ENCODE data around the gene DEFB127.

The DEFB127 gene

GRCh38 chr20:152131-152530, 5.1 kb upstream of the DEFB127 start:
- in situ Hi-C loops (cut with HindIII; ENCODE audit: low sequenced_read_pairs), result no loop called here
- TF ChIP-seq CTCF (IDR thresholded peaks at IDR 0.05; ENCODE audit: low read depth, low read length), result no peak
- no peak for DNase-seq (ENCODE audit: low read depth, low spot score)
- no peak overlapping the region for H3K4me3 ChIP-seq (ENCODE audit: low read depth, low read length)

DNA sequence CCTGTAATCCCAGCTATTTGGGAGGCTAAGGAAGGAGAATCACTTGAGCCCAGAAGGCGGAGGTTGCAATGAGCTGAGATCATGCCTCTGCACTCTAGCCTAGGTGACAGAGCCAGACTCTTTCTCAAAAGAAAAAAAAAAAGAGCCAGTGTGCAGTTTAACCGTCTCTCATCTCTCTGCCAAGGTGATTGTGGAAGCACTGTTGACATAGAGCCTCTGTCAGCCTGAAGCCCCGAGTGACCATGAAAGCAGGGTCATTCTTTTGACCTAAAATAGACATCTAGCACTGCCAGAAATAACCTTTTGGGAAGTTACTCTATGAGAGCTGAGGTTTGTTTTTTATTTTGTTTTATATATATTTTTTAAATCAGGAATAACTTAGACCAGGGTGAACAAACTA, 7.4 kb downstream of the DEFB127 start:
- no peak for TF ChIP-seq CTCF (IDR thresholded peaks at IDR 0.05; ENCODE audit: low read depth, low read length)
- H3K4me3 ChIP-seq (ENCODE audit: low read depth, low read length), result no peak overlapping the region

GRCh38 chr20:168876-169275, 11.6 kb downstream of the DEFB127 start:
- DNase-seq (ENCODE audit: low read depth, low spot score), result no peak
- no peak for TF ChIP-seq CTCF (IDR thresholded peaks at IDR 0.05; ENCODE audit: low read depth, low read length)
- no peak overlapping the region for H3K4me3 ChIP-seq (ENCODE audit: low read depth, low read length)
- in situ Hi-C loops (cut with HindIII; ENCODE audit: low sequenced_read_pairs), result no loop called here

More for the DNA sequence above, 7.4 kb downstream of the DEFB127 start:
- no peak for DNase-seq (ENCODE audit: low read depth, low spot score)
- in situ Hi-C loops (cut with HindIII; ENCODE audit: low sequenced_read_pairs), result no loop called here

DNA sequence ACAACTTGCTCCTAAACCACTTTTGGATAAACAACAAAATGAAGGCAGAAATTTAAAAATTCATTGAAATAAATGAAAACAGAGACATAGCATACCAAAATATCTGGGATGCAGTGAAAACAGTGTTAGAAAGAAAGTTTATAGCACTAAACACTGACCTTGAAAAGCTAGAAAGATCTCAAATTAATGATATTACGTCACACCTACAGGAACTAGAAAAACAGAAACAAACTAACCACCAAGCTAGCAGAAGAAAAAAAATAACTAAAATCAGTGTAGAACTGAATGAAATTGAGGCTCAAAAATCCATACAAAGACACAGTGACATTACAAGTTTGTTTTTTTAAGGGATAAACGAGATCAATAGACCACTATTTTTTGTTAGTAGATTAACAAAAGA, 27.0 kb downstream of the DEFB127 start:
- DNase-seq (ENCODE audit: low read depth, low spot score), result no peak
- in situ Hi-C loops (cut with HindIII; ENCODE audit: low sequenced_read_pairs), result no loop called here

DNA sequence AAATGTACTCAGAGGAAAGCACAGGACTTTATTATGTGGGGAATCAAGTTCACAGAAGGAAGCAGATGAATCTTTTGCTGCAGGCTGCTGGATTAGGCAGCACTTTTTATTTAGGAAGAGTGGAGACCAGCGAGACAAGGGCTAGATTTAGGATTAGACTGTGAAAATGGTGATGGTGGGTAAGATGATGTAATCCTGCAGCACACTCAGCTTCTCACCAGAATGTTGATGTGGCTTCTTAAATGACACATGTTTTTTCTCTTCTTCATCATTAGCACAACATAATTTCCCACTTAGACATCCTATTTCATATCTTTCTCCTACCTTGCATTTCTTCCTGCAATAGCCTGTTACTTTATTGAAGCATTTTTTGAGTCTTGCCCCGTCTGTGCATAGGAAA, 30.5 kb downstream of the DEFB127 start:
- in situ Hi-C loops (cut with HindIII; ENCODE audit: low sequenced_read_pairs), result no loop called here
- no peak for DNase-seq (ENCODE audit: low read depth, low spot score)
- no peak for TF ChIP-seq CTCF (IDR thresholded peaks at IDR 0.05; ENCODE audit: low read depth, low read length)
- no peak overlapping the region for H3K4me3 ChIP-seq (ENCODE audit: low read depth, low read length)

More for the DNA sequence above, 27.0 kb downstream of the DEFB127 start:
- H3K4me3 ChIP-seq (ENCODE audit: low read depth, low read length), result no peak overlapping the region
- no peak for TF ChIP-seq CTCF (IDR thresholded peaks at IDR 0.05; ENCODE audit: low read depth, low read length)

DNA sequence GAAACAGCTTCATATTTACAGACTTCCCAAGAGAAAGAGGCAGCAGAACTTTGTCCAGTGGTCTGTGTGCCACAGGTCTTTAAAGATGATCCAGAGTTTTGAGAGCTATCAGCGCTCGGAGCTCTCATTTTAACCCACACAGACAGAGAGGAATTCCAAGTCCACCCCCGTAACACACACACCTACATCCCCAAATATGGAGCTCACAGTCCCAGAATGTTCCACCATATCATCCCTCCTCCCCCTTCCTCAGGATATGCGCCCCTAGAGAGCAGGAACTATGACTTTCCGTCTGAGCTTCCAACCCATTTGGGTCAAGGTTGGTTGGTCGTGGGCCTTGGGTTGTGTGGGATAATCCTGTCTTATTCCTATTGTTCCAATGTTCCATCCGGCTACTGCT, 32.4 kb downstream of the DEFB127 start, which contains the start of gene DEFB128:
DEFB128 (minus strand) TSS at position 101 of the 400 bp plus-strand sequence; CDS start at position 13, 88 bp downstream.
- in situ Hi-C loops (cut with HindIII; ENCODE audit: low sequenced_read_pairs), result no loop called here
- no peak for DNase-seq (ENCODE audit: low read depth, low spot score)
- no peak within 1 kb of the TSS for H3K4me3 ChIP-seq (ENCODE audit: low read depth, low read length)
- TF ChIP-seq CTCF (IDR thresholded peaks at IDR 0.05; ENCODE audit: low read depth, low read length), result no peak

DNA sequence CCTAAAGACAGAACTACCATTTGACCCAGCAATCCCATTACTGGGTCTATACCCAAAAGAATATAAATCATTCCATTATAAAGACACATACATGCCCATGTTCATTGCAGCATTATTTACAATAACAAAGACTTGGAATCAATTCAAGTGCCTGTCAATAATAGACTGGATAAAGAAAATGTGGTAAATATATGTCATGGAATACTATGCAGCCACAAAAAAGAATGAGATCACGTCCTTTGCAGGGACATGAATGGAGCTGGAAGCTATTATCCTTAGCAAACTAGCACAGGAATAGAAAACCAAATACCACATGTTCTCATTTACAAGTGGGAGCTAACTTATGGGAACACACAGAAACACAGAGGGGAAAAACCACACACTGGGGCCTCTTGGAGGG, 41.0 kb downstream of the DEFB127 start:
- TF ChIP-seq CTCF (IDR thresholded peaks at IDR 0.05; ENCODE audit: low read depth, low read length), result no peak
- in situ Hi-C loops (cut with HindIII; ENCODE audit: low sequenced_read_pairs), result no loop called here

More for the DNA sequence above, 41.0 kb downstream of the DEFB127 start:
- H3K4me3 ChIP-seq (ENCODE audit: low read depth, low read length), result no peak overlapping the region
- DNase-seq (ENCODE audit: low read depth, low spot score), result no peak
